Breast epithelium (tissue), 4 donors: Measurements from ENCODE around the gene RPL21. TPM values are rescaled to one million over a fixed set of nuclear protein-coding genes. Genes with fewer than 3 reads are reported as not detected.

Experiments
- DNase-seq, 2 donors: peaks; one replicate each; pipeline ENCODE4 v3.0.0-alpha.2; 2019; ENCODE audit warnings: low spot score in 2 of 2
- H3K27ac ChIP-seq, 2 donors: fragments of 200-600 bp; sonication (generic) in 1 of 2; one replicate each; pipeline ENCODE4 v1.5.1; 2016 to 2019; ENCODE audit warnings: mild to moderate bottlenecking in 1 of 2
- H3K27me3 ChIP-seq, 2 donors: fragments of 200-600 bp; sonication (generic) in 1 of 2; one replicate each; pipeline versions ENCODE4 v1.5.1 to v1.6.0; 2017 to 2019; ENCODE audit warnings: control low read depth in 1 of 2, mild to moderate bottlenecking in 1 of 2
- H3K36me3 ChIP-seq: fragments of 200-600 bp; one replicate; pipeline ENCODE4 v1.5.1; 2019
- H3K4me1 ChIP-seq, 2 donors: fragments of 200-600 bp; sonication (generic); one replicate each; pipeline ENCODE4 v1.5.1; 2016 to 2019; ENCODE audit warnings: control low read depth in 1 of 2
- H3K4me3 ChIP-seq, 3 donors: fragments of 200-600 bp; sonication (generic); 1 replicate in 2 of 3; 2 replicates in 1 of 3; pipeline ENCODE4 v1.5.1; 2016 to 2019; ENCODE audit warnings: mild to moderate bottlenecking in 3 of 3, moderate library complexity in 2 of 3
- H3K9me3 ChIP-seq, 2 donors: fragments of 200-600 bp; sonication (generic) in 1 of 2; one replicate each; pipeline ENCODE4 v1.5.1; 2016 to 2019; ENCODE audit warnings: control low read depth in 1 of 2
- POLR2A ChIP-seq: fragments of 450-650 bp; IDR thresholded peaks from one replicate; pipeline ENCODE4 v1.6.1; 2016; ENCODE audit warnings: antibody characterized with exemption, mild to moderate bottlenecking, moderate library complexity
- POLR2AphosphoS5 ChIP-seq, 3 donors: sonication (generic); formaldehyde crosslinking; IDR thresholded peaks; one replicate each; pipeline ENCODE4 v1.6.1; 2017; ENCODE audit warnings: antibody characterized with exemption in 3 of 3
- intact Hi-C: fragments of 100-400 bp; cut with DNase I; formaldehyde crosslinking; loops from one replicate; pipeline ENCODE4 v1.15.1; 2023; ENCODE audit warnings: low total_unique reads
- total RNA-seq, 3 donors: library from RNA; depleted of rRNA; stranded (reverse); fragments of >200 nt; gene quantifications; one replicate each; pipeline ENCODE4 v1.1.0, GENCODE V29; 2016
- TF ChIP-seq, protein P1 (sequence below), 3 donors: fragments of 450-650 bp; IDR thresholded peaks; one replicate each; pipeline ENCODE4 v1.5.1; 2016 to 2017; ENCODE audit warnings: antibody characterized with exemption in 3 of 3, mild to moderate bottlenecking in 3 of 3, moderate library complexity in 3 of 3

RPL21 gene
- total RNA-seq, 3 donors from 2014 or later: 979 to 1,473 (median 1,466) TPM

- H3K27me3 ChIP-seq: no peaks in the 10 kb centered on the region
- no peak for DNase-seq
- H3K27ac ChIP-seq: no peak overlapping the region
- H3K36me3 ChIP-seq: no peaks in the 10 kb centered on the region
- no peak overlapping the region for H3K4me3 ChIP-seq
- H3K9me3 ChIP-seq: no peaks in the 10 kb centered on the region
- intact Hi-C loops: no loop called here
- H3K4me1 ChIP-seq: no peaks in the 10 kb centered on the region
- TF ChIP-seq POLR2A: no peak
- TF ChIP-seq POLR2AphosphoS5 (IDR thresholded peaks at IDR 0.05): no peak
- TF ChIP-seq, protein P1, sequence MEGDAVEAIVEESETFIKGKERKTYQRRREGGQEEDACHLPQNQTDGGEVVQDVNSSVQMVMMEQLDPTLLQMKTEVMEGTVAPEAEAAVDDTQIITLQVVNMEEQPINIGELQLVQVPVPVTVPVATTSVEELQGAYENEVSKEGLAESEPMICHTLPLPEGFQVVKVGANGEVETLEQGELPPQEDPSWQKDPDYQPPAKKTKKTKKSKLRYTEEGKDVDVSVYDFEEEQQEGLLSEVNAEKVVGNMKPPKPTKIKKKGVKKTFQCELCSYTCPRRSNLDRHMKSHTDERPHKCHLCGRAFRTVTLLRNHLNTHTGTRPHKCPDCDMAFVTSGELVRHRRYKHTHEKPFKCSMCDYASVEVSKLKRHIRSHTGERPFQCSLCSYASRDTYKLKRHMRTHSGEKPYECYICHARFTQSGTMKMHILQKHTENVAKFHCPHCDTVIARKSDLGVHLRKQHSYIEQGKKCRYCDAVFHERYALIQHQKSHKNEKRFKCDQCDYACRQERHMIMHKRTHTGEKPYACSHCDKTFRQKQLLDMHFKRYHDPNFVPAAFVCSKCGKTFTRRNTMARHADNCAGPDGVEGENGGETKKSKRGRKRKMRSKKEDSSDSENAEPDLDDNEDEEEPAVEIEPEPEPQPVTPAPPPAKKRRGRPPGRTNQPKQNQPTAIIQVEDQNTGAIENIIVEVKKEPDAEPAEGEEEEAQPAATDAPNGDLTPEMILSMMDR (IDR thresholded peaks at IDR 0.05): no peak
Measured at GRCh38 chr13:27302643-27303262, 51.4 kb downstream of the RPL21 start.

DNA sequence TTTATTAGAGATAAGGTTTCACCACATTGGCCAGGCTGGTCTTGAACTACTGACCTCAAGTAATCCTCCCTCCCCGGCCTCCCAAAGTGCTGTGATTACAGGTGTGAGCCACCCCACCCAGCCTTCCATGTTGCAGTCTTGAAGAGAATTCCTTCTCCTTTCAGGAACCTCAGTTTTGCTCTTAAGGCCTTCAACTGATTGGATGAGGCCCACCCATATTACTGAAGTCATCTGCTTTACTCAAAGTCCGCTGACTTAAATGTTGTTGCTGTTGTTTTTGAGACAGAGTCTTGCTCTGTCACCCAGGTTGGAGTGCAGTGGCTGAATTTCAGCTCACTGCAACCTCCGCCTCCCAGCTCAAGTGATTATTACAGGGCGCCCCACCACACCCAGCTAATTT is 52.7 kb downstream of the RPL21 start:
- no peak for TF ChIP-seq POLR2AphosphoS5 (IDR thresholded peaks at IDR 0.05)
- no peak for TF ChIP-seq POLR2A
- TF ChIP-seq, protein P1 (IDR thresholded peaks at IDR 0.05): no peak
- no peaks in the 10 kb centered on the region for H3K4me1 ChIP-seq
- no peaks in the 10 kb centered on the region for H3K27me3 ChIP-seq
- H3K36me3 ChIP-seq: no peaks in the 10 kb centered on the region
- H3K4me3 ChIP-seq: no peak overlapping the region
- H3K9me3 ChIP-seq: no peaks in the 10 kb centered on the region
- intact Hi-C loops: no loop called here
- H3K27ac ChIP-seq: no peak overlapping the region
- no peak for DNase-seq

DNA sequence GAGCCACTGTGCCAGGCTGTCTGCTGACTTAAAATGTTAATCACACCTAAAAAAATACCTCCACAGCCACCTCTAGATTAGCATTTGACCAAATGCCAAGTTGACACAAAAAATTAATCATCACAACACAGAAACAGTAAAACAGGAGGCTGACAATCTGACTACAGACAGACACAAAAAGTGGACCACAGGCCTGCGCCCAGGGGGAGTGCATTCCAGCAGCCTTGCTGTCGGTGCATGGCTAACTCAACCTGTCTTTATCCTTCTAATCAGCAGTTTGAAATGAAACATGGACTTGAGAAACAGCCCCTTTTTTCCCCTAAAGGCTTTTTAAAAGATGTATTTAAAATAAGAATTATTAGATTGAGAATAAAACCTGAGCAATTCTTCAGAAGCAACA is 53.3 kb downstream of the RPL21 start:
- Histone ChIP-seq H3K4me3 (no peak overlapping the region), H3K9me3 (no peaks in the 10 kb centered on the region), H3K36me3 (no peaks in the 10 kb centered on the region), H3K4me1 (no peaks in the 10 kb centered on the region), H3K27ac (no peak overlapping the region), H3K27me3 (no peaks in the 10 kb centered on the region)
- intact Hi-C loops: no loop called here
- no peak for DNase-seq
- TF ChIP-seq, protein P1 (IDR thresholded peaks at IDR 0.05): no peak
- TF ChIP-seq POLR2AphosphoS5 (IDR thresholded peaks at IDR 0.05) (no peak), POLR2A (no peak)

Other genes with a start within 250 kb of the RPL21 start
- 10 to 100 TPM; 21.0 to 33.4 (median 21.0) TPM for gene USP12, start 79.7 kb upstream of the RPL21 start, total RNA-seq
- gene RASL11A, start 19.3 kb downstream of the RPL21 start, total RNA-seq: 10 to 100 TPM; 20.8 to 62.2 (median 39.3) TPM
- 100 to 1,000 TPM; 124 to 186 (median 175) TPM for gene GTF3A, start 173.1 kb downstream of the RPL21 start, total RNA-seq
- 100 to 1,000 TPM in 1 of 3 donors, 10 to 100 TPM in 2; 67.5 to 146 (median 72.7) TPM for gene MTIF3, start 199.0 kb downstream of the RPL21 start, total RNA-seq